ENCODE measurements around the gene GEMIN4.
"Not testable (repeated sequence)": the region's sequence is repeated elsewhere in the genome, so short reads cannot be mapped to it uniquely, and the experiment has no call there.

The GEMIN4 gene

GRCh38 chr17:737561-738113 lies 14.4 kb downstream of the GEMIN4 start:
- DNase-seq, result no peak

- no peak for DNase-seq
These were observed 18.3 kb downstream of the GEMIN4 start for GRCh38 chr17:733743-734142.

- DNase-seq, result peak in 1 of 2 experiments; percentile 21
These were observed 19.0 kb downstream of the GEMIN4 start for GRCh38 chr17:732902-733720.

- DNase-seq, result peak; percentile 34 to 52
These were observed 19.8 kb downstream of the GEMIN4 start, which contains the start of gene TLCD3A for GRCh38 chr17:732067-732901. Gene TLCD3A (plus strand): TSS chr17:732596. CDS start chr17:732648, 52 bp downstream.

GRCh38 chr17:731644-732066 lies 20.4 kb downstream of the GEMIN4 start:
- no peak for DNase-seq

- DNase-seq, result no peak
These were observed 23.2 kb downstream of the GEMIN4 start for GRCh38 chr17:728911-729310.

- no peak for DNase-seq
These were observed 25.7 kb downstream of the GEMIN4 start for GRCh38 chr17:726271-726919.

GRCh38 chr17:725746-726145 lies 26.3 kb downstream of the GEMIN4 start:
- DNase-seq, result no peak

GRCh38 chr17:725084-725483 lies 27.0 kb downstream of the GEMIN4 start:
- no peak for DNase-seq

GRCh38 chr17:721540-721937 lies 30.5 kb downstream of the GEMIN4 start:
- DNase-seq, result no peak

GRCh38 chr17:720706-721539 lies 31.1 kb downstream of the GEMIN4 start:
- DNase-seq, result no peak

GRCh38 chr17:718075-718474 lies 34.0 kb downstream of the GEMIN4 start:
- DNase-seq, result no peak

- DNase-seq, result no peak
These were observed 43.9 kb downstream of the GEMIN4 start for GRCh38 chr17:708132-708531.

GRCh38 chr17:705863-706262 lies 46.2 kb downstream of the GEMIN4 start:
- no peak for DNase-seq

GRCh38 chr17:705011-705410 lies 47.1 kb downstream of the GEMIN4 start:
- DNase-seq, result no peak

- no peak for DNase-seq
These were observed 47.8 kb downstream of the GEMIN4 start for GRCh38 chr17:704111-704864.

GRCh38 chr17:703081-703875 lies 48.8 kb downstream of the GEMIN4 start:
- DNase-seq, result no peak

- no peak for DNase-seq
These were observed 51.5 kb downstream of the GEMIN4 start for GRCh38 chr17:700504-701094.

GRCh38 chr17:699345-699744 lies 52.7 kb downstream of the GEMIN4 start:
- DNase-seq, result no peak

- DNase-seq, result not testable (repeated sequence)
These were observed 54.0 kb downstream of the GEMIN4 start for GRCh38 chr17:698096-698495.
